ENCODE data around the gene KCNH1. TPM values are rescaled to one million over a fixed set of nuclear protein-coding genes. Genes with fewer than 3 reads are reported as not detected.

KCNH1 gene
- total RNA-seq, 1 donor from 2014 or later = 6.3 TPM

DNA sequence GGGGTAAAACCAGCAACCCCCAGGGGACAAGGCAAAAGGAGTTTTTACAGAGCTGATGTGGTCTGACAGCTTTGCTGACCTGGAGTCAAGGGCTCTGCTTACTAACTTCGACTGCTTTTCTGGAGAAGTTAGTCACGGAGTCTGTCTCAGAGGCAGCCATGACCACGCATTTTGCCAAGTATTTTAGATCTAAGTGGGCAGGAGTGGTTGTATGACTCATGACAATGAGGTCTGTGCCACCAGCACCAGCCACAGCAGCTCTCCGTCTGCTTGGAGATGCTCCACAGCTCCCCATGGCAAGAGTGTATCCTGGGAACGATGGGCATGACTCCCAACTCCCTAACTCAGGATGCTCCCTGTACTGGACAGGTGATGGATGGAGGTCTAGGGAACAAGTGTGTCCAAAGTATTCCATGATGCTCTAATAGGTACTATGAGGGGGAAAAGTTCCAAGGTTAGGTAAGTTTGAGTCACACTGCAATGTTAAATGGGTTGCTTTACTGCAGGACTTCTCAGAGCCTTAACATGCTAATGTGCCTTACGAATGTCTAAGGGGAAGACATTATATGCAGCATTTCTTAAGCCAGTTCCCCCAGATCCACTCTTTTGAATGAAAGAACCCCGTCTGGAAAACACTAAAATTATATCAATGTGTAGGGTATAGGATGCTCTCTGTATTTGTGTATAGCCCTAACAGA, 446.2 kb downstream of the KCNH1 start:
- Mint-ChIP-seq H3K27me3 (ENCODE audit: low read depth) (no peaks in the 10 kb centered on the region), H3K36me3 (ENCODE audit: low read depth) (peaks cover 8% of the 10 kb centered on the region), H3K4me1 (ENCODE audit: low read depth) (peaks cover 5% of the 10 kb centered on the region), H3K4me3 (ENCODE audit: unreplicated experiment) (no peak overlapping the region), H3K9me3 (ENCODE audit: low read depth) (no peaks in the 10 kb centered on the region), H3K27ac (ENCODE audit: unreplicated experiment) (peak overlapping the region; percentile 27)
- no peak for DNase-seq (ENCODE audit: low spot score)
- TF ChIP-seq, protein P1, sequence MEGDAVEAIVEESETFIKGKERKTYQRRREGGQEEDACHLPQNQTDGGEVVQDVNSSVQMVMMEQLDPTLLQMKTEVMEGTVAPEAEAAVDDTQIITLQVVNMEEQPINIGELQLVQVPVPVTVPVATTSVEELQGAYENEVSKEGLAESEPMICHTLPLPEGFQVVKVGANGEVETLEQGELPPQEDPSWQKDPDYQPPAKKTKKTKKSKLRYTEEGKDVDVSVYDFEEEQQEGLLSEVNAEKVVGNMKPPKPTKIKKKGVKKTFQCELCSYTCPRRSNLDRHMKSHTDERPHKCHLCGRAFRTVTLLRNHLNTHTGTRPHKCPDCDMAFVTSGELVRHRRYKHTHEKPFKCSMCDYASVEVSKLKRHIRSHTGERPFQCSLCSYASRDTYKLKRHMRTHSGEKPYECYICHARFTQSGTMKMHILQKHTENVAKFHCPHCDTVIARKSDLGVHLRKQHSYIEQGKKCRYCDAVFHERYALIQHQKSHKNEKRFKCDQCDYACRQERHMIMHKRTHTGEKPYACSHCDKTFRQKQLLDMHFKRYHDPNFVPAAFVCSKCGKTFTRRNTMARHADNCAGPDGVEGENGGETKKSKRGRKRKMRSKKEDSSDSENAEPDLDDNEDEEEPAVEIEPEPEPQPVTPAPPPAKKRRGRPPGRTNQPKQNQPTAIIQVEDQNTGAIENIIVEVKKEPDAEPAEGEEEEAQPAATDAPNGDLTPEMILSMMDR (IDR thresholded peaks at IDR 0.05) = no peak

DNA sequence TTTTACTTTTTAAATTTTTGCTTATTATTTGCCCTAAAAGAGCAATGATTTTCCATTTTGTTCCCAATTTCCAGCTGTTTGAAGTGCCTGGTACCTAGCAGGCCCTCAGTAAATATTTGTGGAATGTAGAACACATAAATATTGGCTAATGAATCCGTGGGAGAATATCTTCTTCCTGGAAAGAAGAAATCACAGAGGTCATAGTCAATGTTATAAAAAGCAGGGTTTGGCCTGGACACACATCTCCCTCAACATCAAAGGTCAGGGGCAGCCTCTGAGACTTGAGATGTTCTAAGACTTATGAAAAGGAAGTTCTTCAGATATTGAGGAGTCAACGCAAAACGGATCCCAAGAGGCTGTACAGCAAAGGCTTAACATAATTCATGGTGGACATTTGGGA, 447.1 kb downstream of the KCNH1 start:
- Mint-ChIP-seq H3K9me3 (ENCODE audit: low read depth) (no peaks in the 10 kb centered on the region), H3K4me3 (ENCODE audit: unreplicated experiment) (no peak overlapping the region), H3K36me3 (ENCODE audit: low read depth) (peaks cover 8% of the 10 kb centered on the region), H3K27ac (ENCODE audit: unreplicated experiment) (no peak overlapping the region), H3K27me3 (ENCODE audit: low read depth) (no peaks in the 10 kb centered on the region), H3K4me1 (ENCODE audit: low read depth) (peaks cover 5% of the 10 kb centered on the region)
- no peak for DNase-seq (ENCODE audit: low spot score)
- TF ChIP-seq, protein P1 (IDR thresholded peaks at IDR 0.05) = no peak

DNA sequence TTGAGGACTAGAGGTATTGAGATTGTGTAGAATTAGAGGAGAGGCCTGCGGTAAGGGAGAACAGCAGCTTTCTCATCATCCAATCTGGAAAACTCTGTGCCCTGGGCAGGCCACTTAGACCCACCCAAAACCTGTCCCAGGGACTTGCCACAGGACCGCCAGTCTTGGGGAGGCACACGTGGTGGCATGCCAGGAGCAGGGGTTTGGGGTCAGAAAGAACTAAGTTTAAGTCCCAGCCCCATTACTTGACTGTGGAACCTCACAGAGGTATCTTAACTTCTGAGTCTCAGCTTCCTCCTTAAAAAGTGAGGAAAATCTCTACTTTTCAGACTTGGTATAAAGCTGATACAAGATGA, 448.7 kb downstream of the KCNH1 start:
- DNase-seq (ENCODE audit: low spot score) = no peak
- Mint-ChIP-seq H3K27me3 (ENCODE audit: low read depth) (no peaks in the 10 kb centered on the region), H3K4me3 (ENCODE audit: unreplicated experiment) (no peak overlapping the region), H3K4me1 (ENCODE audit: low read depth) (peaks cover 5% of the 10 kb centered on the region), H3K27ac (ENCODE audit: unreplicated experiment) (no peak overlapping the region), H3K36me3 (ENCODE audit: low read depth) (peaks cover 8% of the 10 kb centered on the region), H3K9me3 (ENCODE audit: low read depth) (no peaks in the 10 kb centered on the region)
- TF ChIP-seq, protein P1 (IDR thresholded peaks at IDR 0.05) = no peak

DNA sequence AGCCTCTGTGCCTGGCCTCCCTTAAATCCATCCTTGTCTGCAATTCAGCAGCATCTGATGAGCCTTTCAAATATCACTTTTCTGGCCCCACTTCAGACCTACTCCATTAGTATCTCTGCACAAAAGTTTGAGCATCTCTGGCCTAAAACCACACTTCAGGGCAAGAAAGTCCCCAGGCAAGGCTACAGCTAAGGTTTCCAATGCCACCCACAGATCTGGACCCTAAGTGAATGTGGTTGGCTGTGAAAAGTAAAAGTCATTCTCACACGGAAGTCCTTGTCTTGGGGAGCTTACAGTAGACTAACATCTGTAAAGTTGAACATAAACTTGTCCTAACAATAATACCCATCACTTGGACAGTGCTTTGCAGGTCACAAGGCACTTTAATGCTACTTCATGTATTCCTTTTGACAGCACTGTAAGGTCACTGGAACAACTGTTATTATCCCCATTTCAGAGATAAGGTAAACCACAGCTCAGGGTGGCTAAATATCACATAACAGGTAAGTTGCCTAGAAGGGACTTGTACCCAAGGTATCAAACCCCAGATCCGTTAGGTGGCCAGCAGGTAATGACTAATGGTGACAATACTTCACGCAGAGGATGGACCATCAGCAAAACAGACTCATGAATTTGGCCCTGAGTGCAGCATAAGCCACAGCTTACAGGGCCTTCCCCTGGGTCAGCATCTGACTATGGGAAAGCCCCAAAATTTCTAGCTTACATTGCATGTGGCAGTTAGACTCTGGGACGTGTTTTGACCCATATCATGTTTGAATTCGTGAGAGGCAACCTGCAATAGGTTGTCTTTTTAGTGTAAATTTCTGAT, 449.3 kb downstream of the KCNH1 start:
- TF ChIP-seq, protein P1 (IDR thresholded peaks at IDR 0.05) = no peak
- Mint-ChIP-seq H3K4me1 (ENCODE audit: low read depth) (peaks cover 5% of the 10 kb centered on the region), H3K27me3 (ENCODE audit: low read depth) (no peaks in the 10 kb centered on the region), H3K9me3 (ENCODE audit: low read depth) (no peaks in the 10 kb centered on the region), H3K4me3 (ENCODE audit: unreplicated experiment) (no peak overlapping the region), H3K36me3 (ENCODE audit: low read depth) (peaks cover 8% of the 10 kb centered on the region), H3K27ac (ENCODE audit: unreplicated experiment) (no peak overlapping the region)
- DNase-seq (ENCODE audit: low spot score) = no peak

DNA sequence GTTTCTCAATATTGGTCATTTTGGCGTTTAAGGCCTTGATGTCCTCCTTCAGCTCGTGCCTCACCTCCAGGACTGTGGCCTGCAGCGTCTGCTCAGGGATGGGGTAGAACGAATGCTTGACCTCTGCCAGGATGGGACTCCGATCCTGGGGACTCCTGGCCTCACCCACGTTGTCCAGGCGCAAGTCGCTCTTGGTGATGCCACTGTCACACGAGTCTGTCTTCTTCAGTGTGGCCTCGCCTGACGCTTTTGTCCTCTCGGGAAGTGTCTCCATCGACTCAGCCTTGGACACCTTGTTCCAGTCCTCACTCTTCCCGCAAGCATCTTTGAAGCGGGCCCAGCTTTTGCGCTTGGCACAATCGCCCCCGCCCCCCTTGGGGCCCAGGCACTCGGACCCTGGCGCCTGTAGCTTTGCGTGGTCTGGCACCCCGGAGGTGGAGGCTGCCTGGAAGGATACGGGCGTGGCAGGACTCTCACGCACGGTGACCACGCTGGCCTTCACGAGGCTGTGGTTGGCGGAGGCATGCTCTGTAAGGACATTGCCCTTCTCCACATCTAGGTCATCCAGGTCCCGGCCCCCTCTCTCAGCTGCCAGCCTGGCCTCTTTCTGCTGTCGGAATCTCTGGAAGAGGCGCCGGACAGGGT, 450.4 kb downstream of the KCNH1 start:
- peaks cover 5% of the 10 kb centered on the region for H3K4me1 Mint-ChIP-seq (ENCODE audit: low read depth)
- no peak for DNase-seq (ENCODE audit: low spot score)
- H3K36me3 Mint-ChIP-seq (ENCODE audit: low read depth) = peaks cover 8% of the 10 kb centered on the region
- H3K27ac Mint-ChIP-seq (ENCODE audit: unreplicated experiment) = no peak overlapping the region
- TF ChIP-seq, protein P1 (IDR thresholded peaks at IDR 0.05) = no peak
- H3K4me3 Mint-ChIP-seq (ENCODE audit: unreplicated experiment) = no peak overlapping the region
- H3K27me3 Mint-ChIP-seq (ENCODE audit: low read depth) = no peaks in the 10 kb centered on the region
- H3K9me3 Mint-ChIP-seq (ENCODE audit: low read depth) = no peaks in the 10 kb centered on the region
